Measurements from ENCODE around the gene BBX.

BBX gene

GRCh38 chr3:107795514-107796094 is 272.8 kb downstream of the BBX start:
- H3K4me3 ChIP-seq (ENCODE audit: low read depth, low read length) = no peak overlapping the region

GRCh38 chr3:107796791-107797190 is 274.0 kb downstream of the BBX start:
- H3K4me3 ChIP-seq (ENCODE audit: low read depth, low read length) = no peak overlapping the region

- no peak overlapping the region for H3K4me3 ChIP-seq (ENCODE audit: low read depth, low read length)
These were observed 274.8 kb downstream of the BBX start for GRCh38 chr3:107797586-107797985.

DNA sequence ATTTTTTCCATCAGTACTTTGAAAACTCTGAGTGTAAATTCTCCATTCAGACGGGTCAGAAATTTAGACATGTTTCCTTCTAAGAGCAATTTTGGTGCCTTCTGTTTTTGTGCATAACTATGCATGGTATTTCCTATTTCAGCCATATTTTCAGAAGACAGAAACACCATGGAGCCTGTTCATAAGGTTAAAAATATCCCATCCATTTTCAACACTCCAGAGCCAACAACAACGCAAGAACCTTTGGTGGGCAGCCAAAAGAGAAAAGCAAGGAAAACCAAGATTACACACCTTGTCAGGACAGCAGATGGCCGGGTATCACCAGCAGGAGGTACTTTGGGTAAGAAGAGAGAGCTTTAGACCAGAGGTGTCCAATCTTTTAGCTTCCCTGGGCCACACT is 275.6 kb downstream of the BBX start:
- no peak overlapping the region for H3K4me3 ChIP-seq (ENCODE audit: low read depth, low read length)

- H3K4me3 ChIP-seq (ENCODE audit: low read depth, low read length) = no peak overlapping the region
These were observed 277.9 kb downstream of the BBX start for GRCh38 chr3:107800710-107801109.

GRCh38 chr3:107803170-107803569 is 280.4 kb downstream of the BBX start:
- H3K4me3 ChIP-seq (ENCODE audit: low read depth, low read length) = no peak overlapping the region

DNA sequence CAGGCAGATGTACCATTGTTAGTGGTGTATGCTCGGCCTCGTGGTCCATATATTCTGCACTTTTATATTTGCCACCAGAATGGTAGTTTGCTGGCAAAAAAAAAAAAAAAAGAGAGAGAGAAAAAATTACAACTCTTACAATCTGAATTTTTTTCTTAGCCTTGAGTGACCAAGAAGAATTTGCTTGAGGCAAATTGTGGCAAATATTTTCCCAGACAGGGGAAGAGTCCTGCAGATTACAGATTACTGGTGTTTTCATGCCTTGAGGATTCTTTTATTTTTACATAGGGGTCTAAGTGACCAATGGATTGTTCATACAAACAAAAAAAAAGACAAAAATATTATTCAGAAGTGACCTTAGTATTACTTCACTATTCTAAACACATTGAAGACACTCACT is 283.3 kb downstream of the BBX start:
- no peak overlapping the region for H3K4me3 ChIP-seq (ENCODE audit: low read depth, low read length)

DNA sequence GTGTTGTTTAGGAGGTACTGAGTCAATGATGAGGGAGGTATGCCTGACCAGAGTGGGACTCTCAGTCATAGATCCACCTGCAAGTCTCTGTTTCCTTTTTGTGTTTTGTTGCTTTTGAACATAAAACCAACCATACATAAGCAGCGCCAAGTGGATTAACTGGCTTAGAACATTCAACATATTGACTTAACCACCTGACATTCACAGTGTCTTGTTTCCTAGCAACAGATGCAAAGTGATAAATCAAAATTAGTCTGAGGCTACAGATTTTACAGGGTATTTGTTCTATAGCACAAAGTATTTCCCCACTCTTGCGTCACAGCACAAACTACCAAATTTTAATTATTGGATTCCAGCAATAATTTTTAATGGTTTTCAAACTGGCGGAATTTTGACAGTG is 283.8 kb downstream of the BBX start:
- H3K4me3 ChIP-seq (ENCODE audit: low read depth, low read length) = no peak overlapping the region

DNA sequence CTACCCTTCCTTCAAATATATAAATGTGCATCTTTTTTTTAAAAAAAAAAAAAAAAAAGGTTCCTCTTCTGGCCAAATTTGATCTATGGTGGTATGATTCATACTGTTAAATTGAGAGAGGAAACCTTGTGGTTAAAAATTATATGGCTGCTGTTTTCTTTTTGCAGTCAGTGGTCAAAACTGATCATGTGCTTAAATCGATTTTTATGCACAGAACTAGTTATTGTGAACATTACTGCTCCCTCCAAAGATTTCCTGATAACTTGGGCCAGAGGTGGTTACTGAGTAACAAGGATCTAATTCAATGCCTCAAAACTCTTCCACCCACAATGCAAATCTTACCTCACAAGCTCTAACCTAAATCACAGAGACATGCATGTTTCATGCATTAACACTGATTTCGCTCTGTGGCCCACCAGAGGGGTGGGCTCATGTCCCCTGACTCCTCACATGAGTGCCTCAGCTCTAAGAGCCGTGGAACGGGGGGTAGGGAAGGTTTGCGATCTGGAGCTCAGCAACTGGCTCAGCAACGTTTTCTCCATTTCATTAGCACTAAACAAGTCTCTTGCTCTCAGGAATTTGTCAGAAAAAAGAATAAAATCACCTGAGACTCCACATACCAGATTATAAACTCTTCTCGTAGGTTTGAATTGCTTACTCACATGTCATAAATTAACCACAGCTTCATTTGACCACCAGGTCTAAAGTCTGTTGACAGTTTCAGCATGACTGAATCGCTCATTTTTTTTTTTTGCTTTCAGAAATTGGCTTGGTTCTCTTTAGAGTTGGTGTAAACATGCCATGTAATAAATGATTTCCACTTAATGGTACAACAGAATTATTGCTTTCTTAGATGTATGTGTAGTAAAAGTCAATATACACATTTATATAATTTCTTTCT is 287.7 kb downstream of the BBX start:
- no peak overlapping the region for H3K4me3 ChIP-seq (ENCODE audit: low read depth, low read length)

- no peak overlapping the region for H3K4me3 ChIP-seq (ENCODE audit: low read depth, low read length)
These were observed 290.3 kb downstream of the BBX start for GRCh38 chr3:107813026-107813425.

DNA sequence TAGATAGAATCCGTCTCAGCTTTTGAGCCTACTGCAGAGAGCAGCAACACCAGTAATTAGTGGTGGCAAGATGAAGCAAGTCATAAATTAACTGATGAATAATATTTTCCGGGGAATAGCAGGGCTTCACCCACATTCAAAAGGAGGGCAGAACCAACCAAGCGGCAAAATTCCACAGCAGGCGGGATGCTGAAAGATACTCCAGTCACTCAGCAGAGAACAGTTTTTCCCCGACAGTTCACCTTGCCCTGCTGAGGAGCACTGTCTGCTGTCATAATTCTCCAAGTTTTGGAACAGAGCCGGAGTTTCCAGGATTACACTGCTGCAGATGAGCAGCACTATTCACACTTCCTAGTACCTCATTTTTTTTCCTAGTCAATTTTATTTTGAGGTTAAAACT is 293.3 kb downstream of the BBX start:
- H3K4me3 ChIP-seq (ENCODE audit: low read depth, low read length) = no peak overlapping the region

DNA sequence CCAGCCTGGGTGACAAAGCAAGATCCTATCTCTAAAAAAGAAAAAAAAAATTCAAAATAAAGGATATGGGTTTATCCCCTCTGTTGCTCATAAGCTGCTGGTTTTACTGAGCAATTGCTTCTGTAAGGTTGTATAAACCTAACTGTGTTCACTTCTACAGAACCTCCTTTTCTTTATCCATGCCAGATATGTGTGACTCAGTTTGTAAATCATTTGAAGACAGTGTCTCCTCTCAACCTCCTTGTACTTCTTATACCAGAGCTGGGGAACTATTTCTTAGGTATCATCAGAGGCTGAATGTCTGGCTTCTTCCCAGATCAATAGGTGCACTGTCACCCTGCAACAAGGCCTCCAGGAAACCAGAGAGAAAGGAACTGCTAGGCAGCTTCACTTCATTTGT is 294.3 kb downstream of the BBX start:
- no peak overlapping the region for H3K4me3 ChIP-seq (ENCODE audit: low read depth, low read length)

DNA sequence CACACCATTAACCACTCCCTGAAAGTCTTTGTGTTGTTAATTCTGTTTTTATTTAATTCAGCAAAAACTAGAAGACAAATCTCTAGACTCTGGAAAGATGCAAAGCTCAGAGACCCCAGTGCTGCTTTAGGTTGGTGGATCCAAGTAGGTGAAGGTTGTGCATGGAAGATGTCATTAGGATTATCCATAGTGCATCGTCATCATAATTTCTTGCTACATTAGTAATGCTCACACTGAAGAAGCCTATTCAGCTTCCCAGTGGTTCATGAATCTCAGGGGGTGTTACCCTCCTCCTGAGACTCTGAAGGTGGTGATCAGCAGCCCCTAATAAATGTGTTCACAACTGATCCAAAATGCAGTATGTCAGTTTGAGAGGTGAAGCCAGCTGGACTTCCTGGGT is 295.3 kb downstream of the BBX start:
- H3K4me3 ChIP-seq (ENCODE audit: low read depth, low read length) = no peak overlapping the region

GRCh38 chr3:107819656-107820055 is 296.9 kb downstream of the BBX start:
- H3K4me3 ChIP-seq (ENCODE audit: low read depth, low read length) = no peak overlapping the region

GRCh38 chr3:107822308-107822707 is 299.5 kb downstream of the BBX start:
- H3K4me3 ChIP-seq (ENCODE audit: low read depth, low read length) = no peak overlapping the region

DNA sequence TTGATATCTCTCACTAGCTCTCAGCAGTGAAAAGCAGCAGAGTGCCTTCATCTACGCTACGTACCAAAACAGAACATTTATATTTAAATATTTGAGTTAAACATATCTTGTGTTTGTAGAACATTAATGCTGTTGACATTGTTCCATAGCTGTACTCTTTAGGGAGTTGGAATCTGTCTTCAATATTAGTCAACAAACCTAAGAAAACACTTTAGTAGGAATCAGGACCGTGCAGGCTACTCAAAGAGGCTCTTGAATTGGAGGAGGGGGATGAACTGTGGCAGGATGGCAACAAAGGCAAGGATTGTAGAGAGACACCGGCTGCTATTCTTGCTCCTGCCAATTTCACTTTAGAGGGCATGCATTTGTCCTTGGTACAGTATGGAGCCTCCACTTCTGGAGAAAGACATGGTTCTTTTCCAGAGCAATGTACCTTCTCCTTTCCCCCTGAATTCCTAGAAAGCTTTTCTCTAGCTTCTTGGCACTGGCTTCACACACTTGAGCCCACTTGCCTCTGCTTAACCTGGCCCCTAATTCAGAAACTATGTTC is 302.1 kb downstream of the BBX start:
- no peak overlapping the region for H3K4me3 ChIP-seq (ENCODE audit: low read depth, low read length)

DNA sequence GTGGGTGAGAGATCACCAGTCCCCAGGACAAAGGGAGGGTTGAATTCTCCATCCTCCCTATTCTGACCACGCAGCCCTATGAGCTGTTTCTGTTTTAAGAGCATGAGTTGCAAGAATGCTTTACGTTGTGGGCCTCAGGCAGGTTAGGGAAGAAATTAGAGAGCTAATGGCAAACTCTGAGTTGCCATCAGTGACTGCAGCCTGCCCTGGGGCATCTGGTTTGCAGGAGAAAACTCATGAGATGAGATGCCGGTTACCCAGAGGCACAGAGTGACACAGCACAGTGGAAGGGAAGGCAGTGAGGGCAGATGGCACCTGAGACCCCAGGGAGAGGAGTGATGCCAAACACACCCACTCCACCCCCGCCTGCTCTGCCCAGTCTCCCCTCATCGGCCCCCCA is 302.8 kb downstream of the BBX start:
- H3K4me3 ChIP-seq (ENCODE audit: low read depth, low read length) = no peak overlapping the region

DNA sequence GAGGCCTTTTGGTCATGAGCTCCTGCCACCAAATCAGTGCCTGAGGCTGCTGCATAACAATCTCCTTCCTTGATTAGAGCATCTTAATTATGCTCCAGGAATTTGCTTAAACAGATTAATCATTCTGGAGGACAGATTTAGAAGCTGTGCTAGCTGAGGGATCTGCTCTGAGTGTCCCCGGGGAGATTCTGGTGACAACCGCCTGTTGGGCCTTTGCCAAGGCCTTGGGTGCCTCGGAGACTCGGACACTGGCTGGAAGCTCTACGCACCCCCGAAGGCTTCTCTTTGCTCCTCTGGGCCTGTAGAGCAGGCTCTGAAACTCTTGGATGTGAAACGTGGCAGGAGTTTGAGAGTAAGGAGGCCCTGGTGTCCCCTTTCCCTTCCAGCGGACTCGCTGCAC is 304.0 kb downstream of the BBX start:
- no peak overlapping the region for H3K4me3 ChIP-seq (ENCODE audit: low read depth, low read length)

DNA sequence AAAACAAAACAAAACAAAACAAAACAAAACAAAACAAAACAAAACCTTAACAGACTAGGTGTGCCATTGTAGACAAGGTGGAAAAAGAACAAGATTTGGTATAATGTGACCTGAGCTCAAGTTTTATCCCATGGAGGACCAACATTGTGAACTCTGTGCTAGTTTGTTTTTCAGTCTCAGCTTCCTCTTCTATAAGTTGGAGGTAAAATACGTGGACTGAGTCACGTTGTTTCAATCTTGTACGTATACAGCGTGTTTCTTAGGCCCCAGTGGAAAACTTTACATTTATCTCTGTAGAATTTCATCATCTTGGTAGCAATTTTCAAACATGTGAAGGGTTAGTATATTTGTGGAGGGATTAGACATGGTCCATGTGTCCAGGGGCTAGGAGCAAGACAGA is 306.4 kb downstream of the BBX start:
- no peak overlapping the region for H3K4me3 ChIP-seq (ENCODE audit: low read depth, low read length)

DNA sequence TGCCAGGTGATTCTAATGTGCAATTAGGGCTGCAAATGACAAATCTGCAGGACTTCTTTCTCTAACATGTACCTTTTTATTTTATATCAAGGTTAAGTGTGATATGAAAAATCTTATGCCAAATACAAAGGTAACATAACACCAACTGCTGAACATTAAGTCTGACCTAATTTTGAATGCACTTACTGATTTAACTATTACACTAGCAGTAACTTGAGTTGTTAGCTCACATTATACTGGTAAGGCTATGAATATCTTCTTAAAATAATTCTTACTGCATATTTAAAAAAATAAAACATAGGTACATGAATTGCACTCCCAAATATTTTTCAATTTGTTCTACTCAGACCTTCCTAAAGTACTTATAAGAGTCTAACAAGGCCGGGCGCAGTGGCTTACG is 308.8 kb downstream of the BBX start:
- H3K4me3 ChIP-seq (ENCODE audit: low read depth, low read length) = no peak overlapping the region

- H3K4me3 ChIP-seq (ENCODE audit: low read depth, low read length) = no peak overlapping the region
These were observed 310.3 kb downstream of the BBX start for GRCh38 chr3:107833043-107833442.

DNA sequence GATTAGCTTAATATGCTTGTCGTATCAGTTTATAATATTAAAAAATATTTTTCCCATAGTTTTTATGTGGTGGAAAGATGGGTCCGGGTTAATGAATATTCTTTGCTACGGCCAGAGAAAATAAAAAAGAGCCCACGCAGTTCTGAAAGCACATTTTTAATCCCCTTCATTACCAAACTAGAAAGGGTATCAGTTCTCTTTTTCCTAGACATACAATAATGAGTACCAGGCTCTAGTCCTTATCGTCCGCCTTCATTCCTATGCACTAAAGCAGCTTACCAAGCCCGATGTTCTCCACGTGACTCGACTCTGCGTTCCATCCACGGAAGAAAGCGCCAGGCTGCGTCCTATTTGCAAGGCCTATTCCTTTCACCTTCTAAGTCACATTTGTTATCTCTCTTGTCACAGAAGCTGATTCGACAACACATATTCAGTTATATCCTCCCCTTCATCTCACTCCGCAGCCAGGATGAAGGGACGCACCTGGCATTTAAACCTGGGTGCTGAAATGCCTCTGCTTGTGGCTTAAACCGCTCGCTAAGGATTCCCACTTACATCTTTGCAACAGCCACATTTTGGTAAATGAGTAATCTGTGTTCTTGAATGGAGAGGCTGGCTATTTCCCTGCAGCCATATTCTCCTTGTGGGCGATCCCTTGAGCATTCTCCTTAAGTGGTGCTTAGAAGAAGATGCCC is 311.1 kb downstream of the BBX start:
- H3K4me3 ChIP-seq (ENCODE audit: low read depth, low read length) = no peak overlapping the region
